Astrocyte (in vitro differentiated cells and primary cell): Measurements from ENCODE around the gene ANTXR1.

ENCODE experiments used
- CTCF ChIP-seq: IDR thresholded peaks from 2 replicates; pipeline ENCODE4 v1.5.1; 2011; ENCODE audit warnings: low read depth, mild to moderate bottlenecking, inconsistent platforms, low read length, moderate library complexity; ENCODE audit not compliant: insufficient read depth
- EZH2 ChIP-seq: IDR thresholded peaks from 2 replicates; pipeline ENCODE4 v1.6.1; 2012; ENCODE audit warnings: mild to moderate bottlenecking, low read length, inconsistent platforms; ENCODE audit not compliant: insufficient read depth

DNA sequence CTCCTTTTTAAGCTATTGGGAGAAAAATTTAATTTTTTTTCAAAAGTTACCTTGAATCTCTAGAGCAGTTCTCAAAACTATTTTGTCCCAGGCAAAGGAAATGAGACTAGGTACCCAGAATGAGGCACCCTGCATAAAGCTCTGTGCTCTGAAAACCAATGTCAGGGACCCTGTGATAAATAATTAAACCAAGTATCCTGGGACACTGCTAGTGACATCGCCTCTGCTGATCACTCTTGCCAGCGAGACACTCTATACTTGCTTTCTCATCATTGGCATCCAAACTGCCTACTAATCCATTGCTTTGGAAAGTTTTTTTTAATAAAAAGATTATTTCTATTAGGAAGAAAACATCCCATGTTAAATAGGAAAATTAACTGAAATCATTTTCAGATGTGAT is 37.1 kb upstream of the ANTXR1 start:
- no peak for TF ChIP-seq EZH2
- TF ChIP-seq CTCF, result no peak
